HUES48 (cell line): ENCODE measurements around the gene ASB2.

Experiments
- H3K27ac ChIP-seq: one replicate; pipeline ENCODE4 v1.7.0; 2013; ENCODE audit warnings: low read depth, low read length, inconsistent platforms
- H3K27me3 ChIP-seq: 2 replicates; pipeline ENCODE4 v1.6.1; 2013; ENCODE audit warnings: mild to moderate bottlenecking, low read length; ENCODE audit not compliant: control insufficient read depth, insufficient read depth
- H3K36me3 ChIP-seq: 2 replicates; pipeline ENCODE4 v1.6.1; 2013; ENCODE audit warnings: low read length; ENCODE audit not compliant: control insufficient read depth, insufficient read depth
- H3K4me1 ChIP-seq: 2 replicates; pipeline ENCODE4 v1.6.1; 2013; ENCODE audit warnings: mild to moderate bottlenecking, low read length; ENCODE audit not compliant: control insufficient read depth, insufficient read depth
- H3K4me3 ChIP-seq: 2 replicates; pipeline ENCODE4 v1.5.1; 2013; ENCODE audit warnings: mild to moderate bottlenecking, low read depth, low read length
- H3K9ac ChIP-seq: 2 replicates; pipeline ENCODE4 v1.6.1; 2013; ENCODE audit warnings: mild to moderate bottlenecking, low read depth, low read length, moderate library complexity
- H3K9me3 ChIP-seq: 2 replicates; pipeline ENCODE4 v1.6.1; 2013; ENCODE audit warnings: low read length; ENCODE audit not compliant: control insufficient read depth, insufficient read depth

ASB2 gene

GRCh38 chr14:94000267-94000666, 23.9 kb upstream of the ASB2 start:
- Histone ChIP-seq H3K9me3 (no peaks in the 10 kb centered on the region), H3K4me1 (no peaks in the 10 kb centered on the region), H3K27me3 (peaks cover 4% of the 10 kb centered on the region; the same call in 1 of the 2 replicates), H3K27ac (no peak overlapping the region), H3K4me3 (no peak overlapping the region), H3K36me3 (no peaks in the 10 kb centered on the region), H3K9ac (no peak overlapping the region)

- Histone ChIP-seq H3K27ac (no peak overlapping the region), H3K9ac (no peak overlapping the region), H3K27me3 (peaks cover 4% of the 10 kb centered on the region; the same call in 1 of the 2 replicates), H3K4me3 (no peak overlapping the region), H3K36me3 (no peaks in the 10 kb centered on the region), H3K9me3 (no peaks in the 10 kb centered on the region), H3K4me1 (no peaks in the 10 kb centered on the region)
Measured at GRCh38 chr14:93999573-93999972, 23.2 kb upstream of the ASB2 start.

- Histone ChIP-seq H3K9me3 (no peaks in the 10 kb centered on the region), H3K27me3 (peaks cover 4% of the 10 kb centered on the region; the same call in 1 of the 2 replicates), H3K4me3 (no peak overlapping the region), H3K36me3 (no peaks in the 10 kb centered on the region), H3K4me1 (no peaks in the 10 kb centered on the region), H3K27ac (no peak overlapping the region), H3K9ac (no peak overlapping the region)
Measured at GRCh38 chr14:93998871-93999403, 22.6 kb upstream of the ASB2 start.

GRCh38 chr14:93997916-93998870, 21.8 kb upstream of the ASB2 start:
- Histone ChIP-seq H3K4me3 (no peak overlapping the region), H3K27ac (no peak overlapping the region), H3K9me3 (no peaks in the 10 kb centered on the region), H3K36me3 (no peaks in the 10 kb centered on the region), H3K9ac (no peak overlapping the region), H3K4me1 (no peaks in the 10 kb centered on the region), H3K27me3 (peaks cover 4% of the 10 kb centered on the region; the same call in 1 of the 2 replicates)

- Histone ChIP-seq H3K27ac (no peak within 1 kb of the TSS), H3K4me3 (no peak within 1 kb of the TSS), H3K9ac (no peak within 1 kb of the TSS)
Measured at GRCh38 chr14:93997082-93997481, 20.7 kb upstream of the ASB2 start, which contains the start of gene CCDC197. CCDC197 (plus strand) TSS chr14:93997301; CDS start chr14:93998132, 831 bp downstream.

GRCh38 chr14:93996130-93996695, 19.8 kb upstream of the ASB2 start:
- H3K9me3 ChIP-seq = no peaks in the 10 kb centered on the region
- no peak overlapping the region for H3K4me3 ChIP-seq
- H3K27ac ChIP-seq = no peak overlapping the region
- no peaks in the 10 kb centered on the region for H3K36me3 ChIP-seq
- H3K27me3 ChIP-seq = no peaks in the 10 kb centered on the region
- no peaks in the 10 kb centered on the region for H3K4me1 ChIP-seq
- H3K9ac ChIP-seq = no peak overlapping the region

More at GRCh38 chr14:93997082-93997481, 20.7 kb upstream of the ASB2 start, which contains the start of gene CCDC197:
- Histone ChIP-seq H3K4me1 (no peaks in the 10 kb centered on the region), H3K36me3 (no peaks in the 10 kb centered on the region), H3K9me3 (no peaks in the 10 kb centered on the region), H3K27me3 (peaks cover 4% of the 10 kb centered on the region; the same call in 1 of the 2 replicates)

- Histone ChIP-seq H3K4me1 (no peaks in the 10 kb centered on the region), H3K27me3 (no peaks in the 10 kb centered on the region), H3K9me3 (no peaks in the 10 kb centered on the region), H3K9ac (no peak overlapping the region), H3K36me3 (no peaks in the 10 kb centered on the region), H3K27ac (no peak overlapping the region), H3K4me3 (no peak overlapping the region)
Measured at GRCh38 chr14:93994919-93995682, 18.7 kb upstream of the ASB2 start.

- Histone ChIP-seq H3K4me1 (no peaks in the 10 kb centered on the region), H3K4me3 (no peak overlapping the region), H3K9me3 (no peaks in the 10 kb centered on the region), H3K36me3 (no peaks in the 10 kb centered on the region), H3K9ac (no peak overlapping the region), H3K27ac (no peak overlapping the region), H3K27me3 (no peaks in the 10 kb centered on the region)
Measured at GRCh38 chr14:93993382-93993781, 17.0 kb upstream of the ASB2 start.

- H3K36me3 ChIP-seq = no peaks in the 10 kb centered on the region
Measured at GRCh38 chr14:93991649-93992048, 15.3 kb upstream of the ASB2 start.

GRCh38 chr14:93991212-93991611, 14.8 kb upstream of the ASB2 start:
- Histone ChIP-seq H3K9ac (no peak overlapping the region), H3K36me3 (no peaks in the 10 kb centered on the region), H3K27ac (no peak overlapping the region), H3K27me3 (no peaks in the 10 kb centered on the region), H3K4me1 (no peaks in the 10 kb centered on the region; the same call in 1 of the 2 replicates), H3K9me3 (no peaks in the 10 kb centered on the region), H3K4me3 (no peak overlapping the region)

More at GRCh38 chr14:93991649-93992048, 15.3 kb upstream of the ASB2 start:
- H3K27me3 ChIP-seq = no peaks in the 10 kb centered on the region
- no peak overlapping the region for H3K4me3 ChIP-seq
- no peak overlapping the region for H3K27ac ChIP-seq
- no peaks in the 10 kb centered on the region; the same call in 1 of the 2 replicates for H3K4me1 ChIP-seq
- H3K9me3 ChIP-seq = no peaks in the 10 kb centered on the region
- no peak overlapping the region for H3K9ac ChIP-seq
